Pancreas (tissue), 10 donors: ENCODE results near the gene SUGP2. TPM values are rescaled to one million over a fixed set of nuclear protein-coding genes. Genes with fewer than 3 reads are reported as not detected.
A peak's percentile ranks its signal among the peaks of the same experiment; 100 is the strongest.
"Not testable (repeated sequence)": the region's sequence is repeated elsewhere in the genome, so short reads cannot be mapped to it uniquely, and the experiment has no call there.

Source experiments
- ATAC-seq, 4 donors: fragments of 200-7000 bp; cut with Tn5 transposase; one replicate each; pipeline versions ENCODE4 v1.8.0 to v1.9.1; 2020; ENCODE audit warnings: mild to moderate bottlenecking in 4 of 4, moderate library complexity in 4 of 4
- DNase-seq, 6 donors: peaks; one replicate each; pipeline ENCODE4 v3.0.0-alpha.2; 2020
- FAIRE-seq: peaks from 2 replicates; lab custom pipeline; 2012; peaks lifted over from hg19 to GRCh38; lab: Jason Lieb, UNC
- H3K27ac ChIP-seq, 4 donors: fragments of 200-600 bp; sonication (generic); 1 replicate in 3 of 4; 2 replicates in 1 of 4; pipeline versions ENCODE4 v1.5.0 to v1.8.0; 2020
- H3K27me3 ChIP-seq, 4 donors: fragments of 200-600 bp; one replicate each; pipeline ENCODE4 v1.8.0; 2021
- H3K36me3 ChIP-seq, 3 donors: fragments of 200-600 bp; sonication (generic) in 1 of 3; one replicate each; pipeline versions ENCODE4 v1.5.0 to v1.8.0; 2020 to 2021
- H3K4me1 ChIP-seq, 3 donors: fragments of 200-600 bp; one replicate each; pipeline ENCODE4 v1.8.0; 2021
- H3K4me3 ChIP-seq, 4 donors: fragments of 200-600 bp; sonication (generic) in 2 of 4; one replicate each; pipeline versions ENCODE4 v1.5.0 to v1.8.0; 2020 to 2021
- H3K9me3 ChIP-seq, 4 donors: fragments of 200-600 bp; one replicate each; pipeline ENCODE4 v1.8.0; 2021
- CTCF ChIP-seq, 4 donors: fragments of 200-600 bp; sonication (generic) in 3 of 4; IDR thresholded peaks; one replicate each; pipeline versions ENCODE4 v1.5.0 to v1.8.0; 2021; ENCODE audit warnings: antibody characterized with exemption in 4 of 4
- WGBS, 2 donors: extraction: QIAGEN DNeasy Blood & Tissue Kit; methylation state at CpG; one replicate each; pipeline ENCODE4 v1.1.7; 2013; 5-methylcytosine and 5-hydroxymethylcytosine counted together
- intact Hi-C, 3 donors: fragments of 100-400 bp; cut with DNase I; formaldehyde crosslinking; loops; one replicate each; pipeline versions ENCODE4 v1.11.1 to v1.14.2; 2022
- polyA plus RNA-seq, 2 donors: library from polyadenylated mRNA; stranded (reverse); fragments of 200-250 nt; gene quantifications; one replicate each; pipeline ENCODE4 v1.2.3, GENCODE V29; 2013
- total RNA-seq, 6 donors: library from RNA; stranded (reverse); fragmentation: NEBNext Ultra II Directional in 4 of 6; extraction: Animal tissue kit (Norgen Biotek cat#: 25700) in 4 of 6; gene quantifications; one replicate each; pipeline versions ENCODE4 v1.2.1 to v1.2.4, GENCODE V29; 2021 to 2023
- donor health status: healthy with polysubstance abuse.
- donor health status: DM: no; HTN: no; CAD: no; lungs with moderate emphysema.
- donor health status: DM: no; HTN: no; CAD: no.
- donor health status: control.
- donor health status: control.
- donor health status: Bipolar disorder and iron deficiency.
- donor health status: DM: yes; HTN: yes; CAD: no.
- donor health status: DM: no; HTN: no; CAD: no.
- donor health status: DM: no; HTN: no; CAD: no.
- donor health status: DM: yes; HTN: yes; CAD: no.

SUGP2 gene
- total and polyA plus RNA-seq, 8 donors: 15.4 to 60.6 (median 25.3) TPM

DNA sequence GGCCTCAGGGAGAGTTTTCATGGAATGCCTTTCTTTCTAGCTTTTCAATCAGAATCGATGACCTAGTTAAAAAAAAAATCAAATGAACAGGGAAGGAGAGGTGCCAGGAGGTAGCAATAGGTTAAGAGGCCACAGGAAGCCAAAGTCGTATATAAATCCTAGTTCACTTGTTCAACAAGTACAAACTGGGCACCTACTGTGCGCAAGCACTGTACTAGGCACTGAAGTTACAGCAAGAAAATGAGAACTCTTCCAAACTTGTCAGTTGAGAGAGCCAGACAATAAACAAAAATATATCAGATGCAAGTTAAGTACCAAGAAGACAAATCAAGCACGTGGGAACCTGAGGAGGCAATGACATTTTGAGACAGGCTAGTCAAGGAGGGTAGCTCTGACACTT lies 6.1 kb downstream of the SUGP2 start:
- no peak for ATAC-seq
- TF ChIP-seq CTCF (IDR thresholded peaks at IDR 0.05): no peak
- no peaks in the 10 kb centered on the region for H3K9me3 ChIP-seq
- WGBS, 2 donors: 87 to 95% methylated on average over 4 of the region's 4 CpGs
- DNase-seq: no peak
- intact Hi-C loops: no loop called here
- FAIRE-seq: no peak
- no peaks in the 10 kb centered on the region for H3K4me1 ChIP-seq
- no peaks in the 10 kb centered on the region for H3K27me3 ChIP-seq
- H3K36me3 ChIP-seq: peaks cover 0 to 22% (median 10%) of the 10 kb centered on the region in 3 donors
- H3K27ac ChIP-seq: no peak overlapping the region
- no peak overlapping the region for H3K4me3 ChIP-seq

- H3K36me3 ChIP-seq: peaks cover 0 to 22% (median 10%) of the 10 kb centered on the region in 3 donors
- DNase-seq (peak in 1 of 6 donors; percentile 13), ATAC-seq (peak in 3 of 4 donors; percentile 80 to 84 (median 84)), FAIRE-seq (no peak)
- H3K27me3 ChIP-seq: no peaks in the 10 kb centered on the region
- H3K27ac ChIP-seq: no peak overlapping the region
- TF ChIP-seq CTCF (IDR thresholded peaks at IDR 0.05): no peak
- WGBS, 2 donors: 51 to 52% methylated on average over 10 of the region's 10 CpGs
- no peaks in the 10 kb centered on the region for H3K4me1 ChIP-seq
- no peak overlapping the region for H3K4me3 ChIP-seq
- no peaks in the 10 kb centered on the region for H3K9me3 ChIP-seq
- intact Hi-C loops: no loop called here
These were observed 6.9 kb downstream of the SUGP2 start for GRCh38 chr19:19026299-19026971.

DNA sequence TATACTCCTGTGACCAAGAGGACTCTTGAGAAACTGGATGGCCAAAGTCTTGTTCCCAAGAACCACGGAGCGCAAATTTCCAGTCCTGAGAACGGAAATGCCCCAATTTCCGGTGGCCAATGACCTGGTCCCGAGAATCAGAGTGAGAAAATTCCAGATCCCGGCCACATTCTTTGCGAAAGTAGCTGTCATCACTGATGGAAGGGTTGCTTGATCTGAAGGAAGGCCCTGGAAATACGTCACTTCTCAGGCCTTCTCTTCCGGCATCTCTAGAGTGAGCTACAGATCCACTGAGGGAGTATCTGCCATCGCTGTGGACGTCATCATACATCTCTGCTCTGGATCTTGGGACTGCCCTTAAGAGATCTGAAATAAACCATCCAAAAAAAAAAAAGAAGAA lies 7.5 kb downstream of the SUGP2 start:
- WGBS, 2 donors: 92 to 94% methylated on average over 11 of the region's 11 CpGs
- FAIRE-seq (no peak), DNase-seq (no peak), ATAC-seq (no peak)
- Histone ChIP-seq H3K27me3 (no peaks in the 10 kb centered on the region), H3K27ac (no peak overlapping the region), H3K4me3 (no peak overlapping the region), H3K9me3 (no peaks in the 10 kb centered on the region), H3K36me3 (peaks cover 0 to 22% (median 10%) of the 10 kb centered on the region in 3 donors), H3K4me1 (no peaks in the 10 kb centered on the region)
- intact Hi-C loops: no loop called here
- TF ChIP-seq CTCF (IDR thresholded peaks at IDR 0.05): no peak

GRCh38 chr19:19023376-19023775 lies 9.9 kb downstream of the SUGP2 start:
- intact Hi-C loops, FAIRE-seq, H3K4me3 ChIP-seq, H3K27me3 ChIP-seq, ATAC-seq, H3K27ac ChIP-seq, H3K9me3 ChIP-seq, H3K4me1 ChIP-seq, DNase-seq: not testable (repeated sequence)
- WGBS, 2 donors: 94 to 100% methylated on average over 1 of the region's 1 CpG
- H3K36me3 ChIP-seq: peaks cover 0 to 22% (median 7%) of the 10 kb centered on the region in 3 donors

- WGBS, 2 donors: 65 to 68% methylated on average over 4 of the region's 4 CpGs
- no peak for ATAC-seq
These were observed 10.8 kb downstream of the SUGP2 start for GRCh38 chr19:19022380-19022961.

More at GRCh38 chr19:19022380-19022961, 10.8 kb downstream of the SUGP2 start:
- Histone ChIP-seq H3K4me3 (no peak overlapping the region), H3K4me1 (no peaks in the 10 kb centered on the region), H3K9me3 (no peaks in the 10 kb centered on the region), H3K36me3 (peaks cover 0 to 22% (median 7%) of the 10 kb centered on the region in 3 donors), H3K27me3 (no peaks in the 10 kb centered on the region), H3K27ac (no peak overlapping the region)
- no peak for TF ChIP-seq CTCF (IDR thresholded peaks at IDR 0.05)
- FAIRE-seq (no peak), DNase-seq (no peak)
- intact Hi-C loops: no loop called here
